ENCODE data around the gene TRIM7. TPM values are rescaled to one million over a fixed set of nuclear protein-coding genes. Genes with fewer than 3 reads are reported as not detected.

TRIM7 gene
- 0.70 TPM for polyA plus RNA-seq (2012; ENCODE audit: missing spikeins)

DNA sequence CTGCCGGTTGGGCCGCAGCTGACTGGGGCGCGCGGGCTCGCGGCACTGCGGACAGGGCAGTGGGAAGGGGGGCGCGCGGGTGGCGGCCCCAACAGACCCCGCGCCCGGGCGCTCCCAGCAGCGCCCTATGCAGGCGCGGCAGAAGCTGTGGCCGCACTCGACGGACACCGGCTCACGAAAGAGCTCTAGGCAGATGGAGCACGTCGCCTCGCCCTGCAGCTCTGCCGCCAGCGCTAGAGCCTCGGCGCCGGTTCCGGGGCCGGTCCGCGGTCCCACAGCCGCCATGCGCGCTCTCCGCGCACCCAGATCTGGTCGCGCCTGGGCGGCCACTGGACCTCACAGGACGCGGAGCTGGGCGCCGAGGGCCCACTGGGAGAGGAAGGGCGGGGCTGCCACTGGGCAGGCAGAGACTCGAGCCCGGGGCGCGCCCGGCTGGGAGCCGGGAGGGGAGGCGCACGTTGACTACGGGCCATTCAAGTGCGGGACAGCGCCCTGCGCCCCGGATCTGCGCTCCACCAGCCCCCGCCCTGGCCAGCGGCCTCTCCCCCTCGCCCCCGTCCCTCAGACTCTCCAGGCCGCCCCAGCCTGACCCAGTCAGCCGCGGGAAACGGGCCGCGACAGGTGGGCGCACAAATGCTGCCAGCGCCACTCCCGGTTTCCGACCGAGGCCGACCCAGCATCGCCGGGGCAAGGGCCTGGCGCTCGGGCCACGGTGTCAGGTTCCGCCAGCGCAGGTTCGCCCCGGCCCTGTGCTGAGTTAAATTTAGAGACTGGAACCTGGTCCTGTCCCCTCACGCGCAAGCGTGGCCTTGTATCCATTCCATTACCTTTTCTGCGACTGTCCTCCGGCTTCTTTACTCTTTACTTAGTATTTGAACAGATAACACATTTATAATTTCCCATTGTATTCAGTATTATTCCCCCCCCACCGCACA lies at the start of gene TRIM7:
Gene TRIM7, minus strand, starts transcription at position 371 of the 935 bp plus-strand sequence. Its CDS starts 86 bp downstream, at position 285.
- DNase-seq (ENCODE audit: insufficient read length), result peak; percentile 50
- TF ChIP-seq POLR2AphosphoS5 (IDR thresholded peaks at IDR 0.05; ENCODE audit: low read depth, low read length) (no peak), TAF1 (IDR thresholded peaks at IDR 0.05; ENCODE audit: borderline replicate concordance, low read depth, low read length) (no peak), POLR2A (IDR thresholded peaks at IDR 0.05; ENCODE audit: low read depth, low read length) (no peak)
- no peak for FAIRE-seq

DNA sequence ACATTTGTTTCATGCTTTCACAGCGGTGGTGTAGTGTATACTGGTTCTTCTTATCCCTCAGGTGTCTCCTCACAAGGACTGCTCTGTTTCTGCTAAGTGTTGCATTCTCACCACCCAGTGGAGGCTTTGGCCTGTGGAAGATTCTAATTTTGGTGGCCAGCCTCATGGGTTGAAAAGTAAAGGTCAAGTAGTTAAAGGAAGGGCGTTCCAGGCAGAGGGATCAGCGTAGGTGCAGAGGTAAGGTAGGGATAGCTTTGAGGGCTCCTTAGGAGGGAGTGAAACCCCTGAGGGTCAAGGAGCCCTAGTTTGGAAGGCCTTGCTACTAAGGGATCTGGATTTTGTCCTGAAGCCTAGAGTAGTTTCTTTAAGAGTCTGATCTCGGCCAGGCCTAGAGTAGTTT lies 43.3 kb upstream of the TRIM7 start:
- DNase-seq (ENCODE audit: insufficient read length) (no peak), FAIRE-seq (no peak)

DNA sequence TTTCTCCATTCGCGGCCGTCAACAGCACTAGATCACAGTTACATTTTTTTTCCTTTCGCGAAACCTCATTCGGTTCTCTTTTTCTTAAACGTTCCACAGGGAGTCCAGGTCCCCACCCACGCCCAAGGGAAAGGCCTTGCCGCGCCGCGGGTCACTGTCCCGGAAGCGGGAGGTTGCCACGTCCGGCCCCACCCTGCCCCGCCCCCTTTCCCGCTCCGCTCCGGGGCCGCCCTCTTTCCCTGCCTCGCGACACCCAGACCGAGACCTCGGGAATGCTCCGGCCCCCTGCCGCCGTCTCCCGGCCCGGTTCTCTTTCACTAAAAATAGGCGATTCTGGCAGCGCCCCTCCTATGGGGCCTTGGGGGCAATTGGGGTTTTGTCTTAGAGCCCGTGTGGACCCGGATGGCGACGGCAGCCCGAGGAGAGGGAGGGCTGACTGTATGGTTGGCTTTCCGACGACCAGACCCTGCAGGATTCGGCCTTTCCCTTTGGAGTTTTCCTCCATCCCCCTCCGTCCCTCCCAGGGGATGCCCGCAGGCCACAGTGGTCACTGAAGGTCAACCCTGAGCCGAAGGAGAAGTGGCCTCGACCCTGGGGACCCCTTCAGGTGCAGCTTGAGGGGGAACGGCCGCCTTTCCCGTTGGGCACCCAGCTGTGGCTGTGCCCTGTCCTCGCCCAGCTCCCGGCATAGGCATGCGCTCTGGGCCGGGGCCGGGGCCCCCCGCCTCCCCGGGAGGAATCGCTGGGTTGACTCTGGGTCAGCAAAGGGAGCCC lies 41.5 kb upstream of the TRIM7 start:
- FAIRE-seq (no peak), DNase-seq (ENCODE audit: insufficient read length) (peak; percentile 79)
- TF ChIP-seq POLR2AphosphoS5 (IDR thresholded peaks at IDR 0.05; ENCODE audit: low read depth, low read length) (peak; percentile 53), POLR2A (IDR thresholded peaks at IDR 0.05; ENCODE audit: low read depth, low read length) (peak; percentile 42; the same call in 1 of the 2 replicates), TAF1 (IDR thresholded peaks at IDR 0.05; ENCODE audit: borderline replicate concordance, low read depth, low read length) (no peak)

More for the DNA sequence above, 43.3 kb upstream of the TRIM7 start:
- TF ChIP-seq TAF1 (IDR thresholded peaks at IDR 0.05; ENCODE audit: borderline replicate concordance, low read depth, low read length), result no peak
- TF ChIP-seq POLR2AphosphoS5 (IDR thresholded peaks at IDR 0.05; ENCODE audit: low read depth, low read length), result no peak
- no peak for TF ChIP-seq POLR2A (IDR thresholded peaks at IDR 0.05; ENCODE audit: low read depth, low read length)

DNA sequence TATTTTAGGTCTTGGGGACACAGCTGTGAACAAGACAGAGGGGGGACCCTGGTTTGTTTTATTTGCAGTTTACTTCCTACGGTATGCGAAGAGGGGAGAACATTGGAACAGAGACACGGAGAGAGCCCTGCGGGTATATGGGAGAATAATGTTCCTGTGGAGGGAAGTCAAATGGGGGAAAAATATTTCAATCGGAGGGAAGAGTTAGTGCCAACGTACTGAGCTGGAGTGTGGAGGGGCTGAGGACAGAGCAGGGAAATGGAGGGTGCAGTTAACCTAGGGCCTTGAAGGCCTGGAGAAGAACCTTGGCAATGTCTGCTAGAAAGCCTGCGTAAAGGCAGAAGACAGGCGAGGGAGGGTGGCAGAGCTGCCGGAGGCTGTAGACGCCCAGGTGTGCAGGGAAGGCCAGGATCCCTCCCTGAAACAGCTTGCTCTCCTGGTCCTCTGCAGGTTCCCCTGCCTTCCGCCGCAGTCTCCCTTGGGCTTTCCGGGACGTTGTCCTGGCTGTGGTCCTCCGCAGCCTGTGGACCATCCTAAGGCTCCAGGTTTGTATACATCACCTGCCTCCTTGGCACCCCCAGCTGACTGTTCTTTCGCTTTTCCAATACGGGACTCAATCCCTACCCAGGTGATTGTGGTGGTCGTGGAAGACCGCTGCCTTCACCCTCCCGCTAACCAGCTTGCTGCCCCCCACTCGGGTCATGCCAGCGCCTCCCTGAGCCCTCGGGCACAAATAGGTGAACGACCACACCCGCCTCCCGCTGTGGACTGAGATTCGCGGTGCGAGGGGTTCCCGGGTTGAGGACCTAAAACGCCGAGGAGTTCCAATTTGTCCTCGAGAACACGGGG lies 40.7 kb upstream of the TRIM7 start:
- no peak for DNase-seq (ENCODE audit: insufficient read length)
- TF ChIP-seq POLR2A (IDR thresholded peaks at IDR 0.05; ENCODE audit: low read depth, low read length) (no peak), TAF1 (IDR thresholded peaks at IDR 0.05; ENCODE audit: borderline replicate concordance, low read depth, low read length) (no peak), POLR2AphosphoS5 (IDR thresholded peaks at IDR 0.05; ENCODE audit: low read depth, low read length) (no peak)
- FAIRE-seq, result no peak

DNA sequence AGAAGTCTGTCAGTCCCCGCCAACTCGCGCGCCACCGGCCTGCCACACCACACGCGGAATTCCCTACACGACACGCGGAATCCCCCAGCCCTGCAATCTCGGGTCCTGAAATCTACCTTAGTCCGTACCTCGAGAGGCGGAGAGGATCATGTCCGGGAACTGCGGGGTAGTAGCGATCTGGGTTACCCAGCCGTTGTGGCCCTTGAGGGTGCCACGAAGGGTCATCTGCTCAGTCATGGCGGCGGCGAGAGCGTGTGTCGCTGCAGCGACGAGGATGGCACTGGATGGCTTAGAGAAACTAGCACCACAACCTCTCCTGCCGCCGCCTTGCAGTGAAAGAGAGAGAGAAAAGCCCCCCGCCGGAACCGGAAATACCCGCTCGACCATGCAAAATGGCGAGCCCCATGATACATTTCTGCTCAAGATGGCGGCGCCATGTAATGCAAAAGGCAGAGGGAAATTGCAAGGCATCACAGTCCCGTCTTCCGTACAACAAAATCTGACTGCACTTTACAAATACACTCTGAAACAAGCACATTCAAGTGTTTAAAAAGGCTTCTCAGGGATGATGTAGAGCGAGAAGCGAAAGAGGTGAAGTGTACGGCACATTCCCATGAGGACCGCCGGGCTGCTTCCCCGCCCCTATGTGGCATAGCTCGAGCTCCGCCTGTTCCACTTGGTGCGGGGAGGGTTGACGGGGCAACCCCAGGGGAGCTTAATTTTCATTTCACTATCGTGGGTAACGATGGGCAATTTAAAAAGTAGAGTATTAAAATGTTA lies 38.8 kb upstream of the TRIM7 start, which contains the start of gene RACK1:
Gene RACK1, minus strand, starts transcription at position 343 of the 780 bp plus-strand sequence. Its CDS starts 106 bp downstream, at position 237.
- peak; percentile 74 for DNase-seq (ENCODE audit: insufficient read length)
- no peak for FAIRE-seq
- peak; percentile 100 for TF ChIP-seq TAF1 (IDR thresholded peaks at IDR 0.05; ENCODE audit: borderline replicate concordance, low read depth, low read length)
- TF ChIP-seq POLR2AphosphoS5 (IDR thresholded peaks at IDR 0.05; ENCODE audit: low read depth, low read length), result peak; percentile 98
- TF ChIP-seq POLR2A (IDR thresholded peaks at IDR 0.05; ENCODE audit: low read depth, low read length), result peak; percentile 99

DNA sequence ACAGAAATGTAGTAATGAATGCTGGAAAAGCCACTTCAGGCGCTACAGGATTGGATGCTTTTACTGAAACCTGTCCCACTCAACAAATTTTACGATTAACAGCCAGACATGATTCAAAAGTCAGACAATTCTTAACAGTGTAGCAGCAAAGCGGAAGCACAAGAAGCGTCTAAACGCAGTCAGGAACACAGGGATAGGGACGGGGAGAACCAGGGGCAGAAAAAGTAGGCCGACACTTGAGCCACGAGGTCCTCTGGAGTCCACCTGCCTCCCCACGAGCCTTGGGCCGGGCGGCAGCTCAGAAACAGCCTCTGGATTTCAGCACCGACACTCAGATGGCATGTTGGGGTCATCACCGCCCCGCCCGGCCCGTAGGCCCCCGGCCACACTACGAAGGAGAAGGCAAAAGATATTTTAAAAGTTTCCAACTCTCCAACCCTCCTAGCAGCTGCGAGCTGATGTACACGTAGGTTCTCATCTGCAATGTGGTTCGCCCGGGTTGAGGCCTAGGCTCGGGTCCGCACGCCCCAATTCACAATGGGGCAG lies 38.1 kb upstream of the TRIM7 start:
- DNase-seq (ENCODE audit: insufficient read length), result no peak
- no peak for FAIRE-seq
- TF ChIP-seq POLR2AphosphoS5 (IDR thresholded peaks at IDR 0.05; ENCODE audit: low read depth, low read length), result no peak
- TF ChIP-seq POLR2A (IDR thresholded peaks at IDR 0.05; ENCODE audit: low read depth, low read length), result no peak
- no peak for TF ChIP-seq TAF1 (IDR thresholded peaks at IDR 0.05; ENCODE audit: borderline replicate concordance, low read depth, low read length)

DNA sequence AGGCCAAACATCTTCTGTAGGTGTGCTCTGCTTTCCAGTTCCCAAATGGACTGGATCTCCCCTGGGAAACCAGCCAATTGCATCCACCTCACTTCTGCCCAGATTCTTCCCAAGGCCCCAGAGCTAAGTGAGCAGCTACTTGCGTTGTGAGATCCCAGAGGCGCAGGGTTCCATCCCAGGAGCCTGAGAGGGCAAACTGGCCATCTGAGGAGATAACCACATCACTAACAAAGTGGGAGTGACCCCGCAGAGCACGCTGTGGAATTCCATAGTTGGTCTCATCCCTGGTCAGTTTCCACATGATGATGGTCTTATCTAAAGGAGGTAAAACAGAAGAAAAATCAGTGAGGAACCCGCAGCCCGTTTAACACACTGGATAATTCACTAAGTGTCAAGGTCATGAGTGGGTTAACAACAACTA lies 37.0 kb upstream of the TRIM7 start:
- FAIRE-seq, result no peak
- DNase-seq (ENCODE audit: insufficient read length), result no peak
- TF ChIP-seq TAF1 (IDR thresholded peaks at IDR 0.05; ENCODE audit: borderline replicate concordance, low read depth, low read length), result no peak
- TF ChIP-seq POLR2AphosphoS5 (IDR thresholded peaks at IDR 0.05; ENCODE audit: low read depth, low read length), result no peak
- no peak for TF ChIP-seq POLR2A (IDR thresholded peaks at IDR 0.05; ENCODE audit: low read depth, low read length)

DNA sequence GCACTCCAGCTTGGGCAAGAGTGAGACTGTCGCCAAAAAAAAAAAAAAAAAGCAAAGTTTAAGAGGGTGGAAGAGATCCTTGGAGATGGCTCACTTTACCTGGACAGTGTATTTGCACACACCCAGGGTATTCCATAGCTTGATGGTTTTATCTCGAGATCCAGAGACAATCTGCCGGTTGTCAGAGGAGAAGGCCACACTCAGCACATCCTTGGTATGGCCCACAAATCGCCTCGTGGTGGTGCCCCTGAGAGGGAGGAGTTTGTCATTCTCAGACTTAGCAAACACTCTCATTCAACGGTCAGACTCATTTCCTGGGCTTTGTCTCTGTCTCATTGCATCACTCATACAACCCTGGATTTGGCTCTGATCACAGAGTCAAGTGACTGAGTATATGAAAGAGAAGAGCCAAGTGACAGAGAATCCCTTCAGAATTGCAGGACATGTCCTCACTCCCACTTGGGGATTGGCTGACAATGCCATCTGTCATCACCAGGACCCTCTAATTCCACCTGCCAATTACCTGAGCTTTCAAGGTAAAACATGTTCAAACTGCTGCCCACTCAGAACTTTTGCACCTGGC lies 36.5 kb upstream of the TRIM7 start:
- TF ChIP-seq POLR2AphosphoS5 (IDR thresholded peaks at IDR 0.05; ENCODE audit: low read depth, low read length), result 0 out of 2 replicates have a peak, but pooled peaks have one; percentile 24
- no peak for TF ChIP-seq TAF1 (IDR thresholded peaks at IDR 0.05; ENCODE audit: borderline replicate concordance, low read depth, low read length)
- peak; percentile 32; the same call in 1 of the 2 replicates for TF ChIP-seq POLR2A (IDR thresholded peaks at IDR 0.05; ENCODE audit: low read depth, low read length)
- FAIRE-seq, result no peak
- no peak for DNase-seq (ENCODE audit: insufficient read length)

DNA sequence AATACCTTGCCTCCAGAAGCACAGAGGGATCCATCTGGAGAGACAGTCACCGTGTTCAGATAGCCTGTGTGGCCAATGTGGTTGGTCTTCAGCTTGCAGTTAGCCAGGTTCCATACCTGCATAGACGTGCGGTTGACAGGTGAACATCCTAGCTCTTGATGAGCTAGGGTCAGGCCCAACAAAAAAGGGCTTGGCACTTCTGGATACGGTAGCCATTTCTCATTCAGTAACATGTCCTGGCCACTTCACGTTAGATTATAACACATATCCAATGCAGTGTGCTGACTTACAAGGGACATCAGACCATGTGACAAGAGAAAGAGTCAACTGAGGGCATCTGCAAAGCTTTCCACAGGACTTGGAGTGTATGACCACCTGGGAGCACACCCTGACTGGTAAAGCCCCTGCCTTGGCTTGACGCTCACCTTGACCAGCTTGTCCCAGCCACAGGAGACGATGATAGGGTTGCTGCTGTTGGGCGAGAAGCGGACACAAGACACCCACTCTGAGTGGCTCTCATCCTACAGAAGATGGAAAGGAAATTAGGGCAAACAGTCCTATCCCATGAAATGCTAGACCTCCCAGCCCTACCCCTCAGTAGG lies 34.2 kb upstream of the TRIM7 start:
- TF ChIP-seq TAF1 (IDR thresholded peaks at IDR 0.05; ENCODE audit: borderline replicate concordance, low read depth, low read length), result no peak
- no peak; the same call in 1 of the 2 replicates for TF ChIP-seq POLR2AphosphoS5 (IDR thresholded peaks at IDR 0.05; ENCODE audit: low read depth, low read length)
- TF ChIP-seq POLR2A (IDR thresholded peaks at IDR 0.05; ENCODE audit: low read depth, low read length), result no peak; the same call in 1 of the 2 replicates
- DNase-seq (ENCODE audit: insufficient read length) (no peak), FAIRE-seq (no peak)
